DND-41 (cell line): ENCODE results near the gene ACTR10.
A peak's percentile ranks its signal among the peaks of the same experiment; 100 is the strongest.

ENCODE experiments used
- ATAC-seq: fragments of 200-7000 bp; cut with Tn5 transposase; 3 replicates; pipeline ENCODE4 v1.9.1; 2021; ENCODE audit warnings: low read depth; ENCODE audit not compliant: insufficient read depth
- DNase-seq: peaks from one replicate; pipeline ENCODE4 v3.0.0-alpha.2; 2020
- H2AFZ ChIP-seq: 2 replicates; pipeline ENCODE4 v1.6.0; 2012; ENCODE audit warnings: low read depth, low read length
- H3K27ac ChIP-seq: 2 replicates; pipeline ENCODE4 v1.5.1; 2012; ENCODE audit warnings: low read length, inconsistent platforms
- H3K27me3 ChIP-seq: fragments of 200-600 bp; sonication (generic); 2 replicates; pipeline ENCODE4 v1.6.0; 2012; ENCODE audit warnings: low read length, mild to moderate bottlenecking, inconsistent platforms; ENCODE audit not compliant: insufficient read depth, poor library complexity
- H3K36me3 ChIP-seq: 2 replicates; pipeline ENCODE4 v1.5.1; 2012; ENCODE audit warnings: low read length, inconsistent platforms; ENCODE audit not compliant: insufficient read depth
- H3K4me1 ChIP-seq: 2 replicates; pipeline ENCODE4 v1.5.1; 2012; ENCODE audit warnings: mild to moderate bottlenecking, low read length; ENCODE audit not compliant: insufficient read depth
- H3K4me2 ChIP-seq: 2 replicates; pipeline ENCODE4 v1.6.0; 2012; ENCODE audit warnings: mild to moderate bottlenecking, moderate library complexity, low read length, inconsistent platforms; ENCODE audit not compliant: insufficient read depth
- H3K4me3 ChIP-seq, 2 experiments: fragments of 200-600 bp in 1 of 2; shearing (Covaris generic) in 1 of 2; 2 replicates each; pipeline ENCODE4 v1.5.1; 2012 to 2016; ENCODE audit warnings: inconsistent platforms in 2 of 2, low read length in 2 of 2, mild to moderate bottlenecking in 2 of 2, low read depth in 1 of 2, moderate library complexity in 1 of 2
- H3K79me2 ChIP-seq: 2 replicates; pipeline ENCODE4 v1.6.0; 2012; ENCODE audit warnings: low read length, inconsistent platforms; ENCODE audit not compliant: insufficient read depth
- H3K9ac ChIP-seq: 2 replicates; pipeline ENCODE4 v1.6.0; 2012; ENCODE audit warnings: low read depth, mild to moderate bottlenecking, inconsistent platforms, low read length, moderate library complexity
- H3K9me3 ChIP-seq: 2 replicates; pipeline ENCODE4 v1.5.1; 2012; ENCODE audit warnings: low read length, moderate library complexity, mild to moderate bottlenecking, inconsistent platforms; ENCODE audit not compliant: insufficient read depth, severe bottlenecking
- H4K20me1 ChIP-seq: 2 replicates; pipeline ENCODE4 v1.6.0; 2012; ENCODE audit warnings: low read length; ENCODE audit not compliant: insufficient read depth
- EZH2 ChIP-seq: IDR thresholded peaks from 3 replicates; pipeline ENCODE4 v1.6.1; 2012; ENCODE audit warnings: borderline replicate concordance, low read depth, mild to moderate bottlenecking, moderate library complexity, low read length, inconsistent platforms; ENCODE audit not compliant: severe bottlenecking
- TF ChIP-seq, protein P1 (sequence below): IDR thresholded peaks from 2 replicates; pipeline ENCODE4 v1.5.1; 2012; ENCODE audit warnings: borderline replicate concordance, low read length, moderate library complexity, mild to moderate bottlenecking; ENCODE audit not compliant: poor library complexity, severe bottlenecking; ENCODE audit errors: extremely low read depth

The ACTR10 gene

GRCh38 chr14:58167057-58167456 lies 32.9 kb upstream of the ACTR10 start:
- no peak overlapping the region for H3K4me2 ChIP-seq
- no peak overlapping the region for H2AFZ ChIP-seq
- no peak for DNase-seq
- no peaks in the 10 kb centered on the region for H4K20me1 ChIP-seq
- H3K27me3 ChIP-seq = peaks cover 18% of the 10 kb centered on the region
- TF ChIP-seq, protein P1, sequence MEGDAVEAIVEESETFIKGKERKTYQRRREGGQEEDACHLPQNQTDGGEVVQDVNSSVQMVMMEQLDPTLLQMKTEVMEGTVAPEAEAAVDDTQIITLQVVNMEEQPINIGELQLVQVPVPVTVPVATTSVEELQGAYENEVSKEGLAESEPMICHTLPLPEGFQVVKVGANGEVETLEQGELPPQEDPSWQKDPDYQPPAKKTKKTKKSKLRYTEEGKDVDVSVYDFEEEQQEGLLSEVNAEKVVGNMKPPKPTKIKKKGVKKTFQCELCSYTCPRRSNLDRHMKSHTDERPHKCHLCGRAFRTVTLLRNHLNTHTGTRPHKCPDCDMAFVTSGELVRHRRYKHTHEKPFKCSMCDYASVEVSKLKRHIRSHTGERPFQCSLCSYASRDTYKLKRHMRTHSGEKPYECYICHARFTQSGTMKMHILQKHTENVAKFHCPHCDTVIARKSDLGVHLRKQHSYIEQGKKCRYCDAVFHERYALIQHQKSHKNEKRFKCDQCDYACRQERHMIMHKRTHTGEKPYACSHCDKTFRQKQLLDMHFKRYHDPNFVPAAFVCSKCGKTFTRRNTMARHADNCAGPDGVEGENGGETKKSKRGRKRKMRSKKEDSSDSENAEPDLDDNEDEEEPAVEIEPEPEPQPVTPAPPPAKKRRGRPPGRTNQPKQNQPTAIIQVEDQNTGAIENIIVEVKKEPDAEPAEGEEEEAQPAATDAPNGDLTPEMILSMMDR = no peak
- no peak for TF ChIP-seq EZH2
- peaks cover 7% of the 10 kb centered on the region; the same call in 1 of the 2 replicates for H3K4me1 ChIP-seq
- H3K27ac ChIP-seq = no peak overlapping the region
- no peaks in the 10 kb centered on the region for H3K36me3 ChIP-seq
- no peak overlapping the region for H3K4me3 ChIP-seq
- no peak overlapping the region for H3K9ac ChIP-seq
- no peak for ATAC-seq
- no peaks in the 10 kb centered on the region for H3K9me3 ChIP-seq
- H3K79me2 ChIP-seq = no peaks in the 10 kb centered on the region

DNA sequence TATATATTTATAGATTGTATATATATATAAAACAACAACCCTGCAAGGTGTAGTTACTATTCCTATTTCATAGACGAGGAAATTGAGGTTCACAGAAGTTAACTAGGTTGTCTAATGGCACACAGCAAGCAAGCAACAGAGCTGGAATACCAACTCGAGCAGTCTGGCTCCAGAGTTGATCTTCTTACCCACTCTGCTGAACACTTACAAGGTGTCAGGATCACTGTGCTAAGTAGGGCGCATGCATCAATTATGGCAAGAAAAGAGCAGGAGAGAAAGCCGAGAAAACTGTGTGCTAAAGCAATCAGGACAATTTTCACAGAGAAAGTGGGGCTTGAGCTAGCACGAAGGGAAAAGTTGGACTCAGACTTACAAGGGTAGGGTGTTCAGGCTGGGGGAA lies 32.1 kb upstream of the ACTR10 start:
- H3K79me2 ChIP-seq = no peaks in the 10 kb centered on the region
- no peak overlapping the region for H3K4me3 ChIP-seq
- H3K36me3 ChIP-seq = no peaks in the 10 kb centered on the region
- peaks cover 12% of the 10 kb centered on the region for H3K27me3 ChIP-seq
- H2AFZ ChIP-seq = no peak overlapping the region
- H3K27ac ChIP-seq = no peak overlapping the region
- TF ChIP-seq EZH2 = no peak
- TF ChIP-seq, protein P1 = no peak
- ATAC-seq (no peak), DNase-seq (no peak)
- peaks cover 7% of the 10 kb centered on the region; the same call in 1 of the 2 replicates for H3K4me1 ChIP-seq
- no peak overlapping the region for H3K4me2 ChIP-seq
- no peaks in the 10 kb centered on the region for H3K9me3 ChIP-seq
- H4K20me1 ChIP-seq = no peaks in the 10 kb centered on the region
- no peak overlapping the region for H3K9ac ChIP-seq

DNA sequence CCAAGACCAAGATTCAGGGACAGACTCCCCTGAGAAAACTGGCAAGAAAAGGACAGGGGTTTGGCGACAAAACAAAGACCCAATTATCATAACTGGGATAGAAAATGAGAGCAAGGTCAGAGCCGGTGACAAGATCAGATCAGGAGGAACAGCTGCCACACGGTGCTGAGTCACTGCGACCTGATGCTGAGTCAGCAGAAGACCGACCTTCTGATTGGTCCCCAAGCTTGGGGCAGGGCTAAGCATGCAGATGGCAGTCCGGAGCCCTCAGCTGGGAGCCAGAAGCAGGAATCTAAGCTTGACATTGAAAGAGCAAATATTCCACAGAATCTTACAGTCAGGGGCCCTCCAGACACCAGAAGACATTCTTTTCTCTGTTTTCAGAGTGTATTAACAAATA lies 28.9 kb upstream of the ACTR10 start:
- H3K79me2 ChIP-seq = no peaks in the 10 kb centered on the region
- peak; percentile 98 for ATAC-seq
- no peaks in the 10 kb centered on the region for H3K36me3 ChIP-seq
- peaks cover 7% of the 10 kb centered on the region; the same call in 1 of the 2 replicates for H3K4me1 ChIP-seq
- peak overlapping the region; percentile 8; the same call in 1 of the 2 replicates for H3K4me2 ChIP-seq
- no peaks in the 10 kb centered on the region for H4K20me1 ChIP-seq
- H3K27me3 ChIP-seq = peaks cover 10% of the 10 kb centered on the region
- no peak for TF ChIP-seq EZH2
- TF ChIP-seq, protein P1 = no peak
- no peaks in the 10 kb centered on the region for H3K9me3 ChIP-seq
- no peak overlapping the region for H2AFZ ChIP-seq
- H3K4me3 ChIP-seq = no peak overlapping the region
- DNase-seq = peak; percentile 82
- H3K27ac ChIP-seq = no peak overlapping the region
- H3K9ac ChIP-seq = no peak overlapping the region

DNA sequence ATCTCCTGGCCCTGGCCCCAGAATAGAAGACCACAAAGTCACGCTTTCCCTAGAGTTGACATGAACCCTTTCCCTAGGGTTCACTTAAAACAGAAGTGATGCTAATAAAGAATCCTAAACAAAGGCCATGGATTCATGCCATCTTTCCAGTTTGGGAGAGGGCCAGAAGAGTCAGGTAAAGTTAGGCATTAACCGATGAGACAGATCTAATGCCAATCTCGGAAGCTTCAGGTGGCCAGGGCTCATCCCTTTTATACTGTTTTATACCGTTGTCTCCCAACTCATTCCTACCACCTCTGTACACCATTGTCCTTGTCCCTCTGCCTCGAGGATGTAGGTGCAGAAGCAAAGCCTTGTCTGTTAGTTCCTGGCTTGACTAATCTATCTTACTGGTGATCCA lies 22.8 kb upstream of the ACTR10 start:
- Histone ChIP-seq H3K36me3 (no peaks in the 10 kb centered on the region), H4K20me1 (no peaks in the 10 kb centered on the region), H3K27ac (no peak overlapping the region), H3K4me2 (no peak overlapping the region), H3K27me3 (peaks cover 7% of the 10 kb centered on the region), H3K9ac (no peak overlapping the region), H3K4me3 (no peak overlapping the region), H3K9me3 (no peaks in the 10 kb centered on the region), H3K79me2 (no peaks in the 10 kb centered on the region), H3K4me1 (no peaks in the 10 kb centered on the region), H2AFZ (no peak overlapping the region)
- TF ChIP-seq, protein P1 = no peak
- TF ChIP-seq EZH2 = no peak
- ATAC-seq (no peak), DNase-seq (no peak)
